ENCODE results near the gene FXYD1.

DNA sequence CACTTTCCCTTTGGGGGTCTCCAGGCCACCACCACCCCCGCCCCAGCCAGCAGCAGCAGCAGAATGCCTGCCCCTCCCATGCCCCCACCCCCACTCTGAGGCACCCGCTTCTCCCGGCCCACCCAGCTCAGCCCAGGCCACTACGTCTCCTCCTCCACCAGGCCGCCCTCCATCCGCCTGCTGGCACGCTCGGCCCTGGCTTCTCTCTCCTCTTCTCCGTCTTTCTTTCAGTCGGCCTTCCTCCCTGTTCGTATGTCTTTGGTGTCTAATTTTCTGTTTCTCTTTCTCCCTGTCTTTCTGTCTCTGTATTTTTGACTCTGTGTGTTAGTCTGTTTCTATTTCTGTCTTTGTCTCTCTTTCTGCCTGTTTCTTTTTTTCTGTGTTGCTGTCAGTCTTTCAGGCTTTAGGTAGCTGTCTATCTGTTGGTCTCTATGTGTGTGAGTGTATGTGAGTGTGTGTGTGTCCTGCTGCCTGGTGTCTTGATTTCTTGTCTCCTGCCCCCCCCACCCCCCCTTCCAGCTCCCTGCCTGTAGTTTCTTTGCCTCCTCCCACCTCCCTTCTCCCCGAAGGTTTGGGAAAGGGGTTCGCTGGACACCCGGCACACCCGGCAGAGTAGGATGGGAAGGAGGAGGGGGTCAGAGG, 3.9 kb upstream of the FXYD1 start, which contains the start of gene LGI4:
- no peak for TF ChIP-seq TAF1 (IDR thresholded peaks at IDR 0.05; ENCODE audit: low read depth, low read length)
- TF ChIP-seq CREB1 (IDR thresholded peaks at IDR 0.05), result no peak
- TF ChIP-seq SP2 (IDR thresholded peaks at IDR 0.05; ENCODE audit: low read length), result no peak
- TF ChIP-seq KDM1A (IDR thresholded peaks at IDR 0.05; ENCODE audit: borderline replicate concordance, low read length), result no peak
- no peak for TF ChIP-seq POLR2AphosphoS5 (IDR thresholded peaks at IDR 0.05; ENCODE audit: low read depth, low read length)
- no peak for TF ChIP-seq POLR2A (IDR thresholded peaks at IDR 0.05; ENCODE audit: control extremely low read depth in 1 of 2, low read depth in 2 of 2, low read length in 2 of 2)
- TF ChIP-seq, protein P1, sequence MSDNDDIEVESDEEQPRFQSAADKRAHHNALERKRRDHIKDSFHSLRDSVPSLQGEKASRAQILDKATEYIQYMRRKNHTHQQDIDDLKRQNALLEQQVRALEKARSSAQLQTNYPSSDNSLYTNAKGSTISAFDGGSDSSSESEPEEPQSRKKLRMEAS (IDR thresholded peaks at IDR 0.05), result no peak

Data from H1 (cell line).